SK-N-SH (cell line): ENCODE results near the gene SEMA3A. TPM values are rescaled to one million over a fixed set of nuclear protein-coding genes. Genes with fewer than 3 reads are reported as not detected.

Source experiments
- CTCF ChIA-PET: fragments of 300-600, 350-600 bp; formaldehyde crosslinking; extraction: SDS; loops from one replicate; lab custom pipeline; 2021; lab: Yijun Ruan, JAX
- POLR2A ChIA-PET: fragments of 350-600 bp; sonication (Branson Sonifier 250); formaldehyde crosslinking; extraction: SDS; loops from one replicate; lab custom pipeline; 2020; ENCODE audit warnings: antibody characterized with exemption, inconsistent platforms; lab: Yijun Ruan, JAX
- DNase-seq: peaks from one replicate; pipeline ENCODE4 v3.0.0; 2012
- H2AFZ ChIP-seq: fragments of 200-600 bp; sonication (generic); 2 replicates; pipeline ENCODE4 v1.8.1; 2016; ENCODE audit warnings: antibody characterized with exemption, mild to moderate bottlenecking, low read depth
- H3F3A ChIP-seq: fragments of 200-600 bp; sonication (generic); replicated peaks from 2 replicates; pipeline ENCODE3; 2016; ENCODE audit warnings: antibody characterized with exemption, mild to moderate bottlenecking; ENCODE audit not compliant: insufficient read depth
- H3K27ac ChIP-seq, 2 experiments: fragments of 200-500 bp in 1 of 2; fragments of 200-600 bp in 1 of 2; sonication (Bioruptor generic) in 1 of 2; sonication (generic), shearing (Covaris generic) in 1 of 2; 2 replicates each; pipeline versions ENCODE4 v1.5.1 to v1.6.1; 2014 to 2016; ENCODE audit warnings: low read depth in 2 of 2, inconsistent platforms in 1 of 2, low read length in 1 of 2, mild to moderate bottlenecking in 1 of 2, mixed read lengths in 1 of 2
- H3K27me3 ChIP-seq: fragments of 200-600 bp; sonication (generic), shearing (Covaris generic); 2 replicates; pipeline ENCODE4 v1.6.1; 2016; ENCODE audit warnings: mixed run types; ENCODE audit not compliant: insufficient read depth
- H3K36me3 ChIP-seq, 2 experiments: fragments of 200-500 bp in 1 of 2; fragments of 200-600 bp in 1 of 2; sonication (Bioruptor generic) in 1 of 2; sonication (generic) in 1 of 2; replicated peaks in 1 of 2; 2 replicates each; pipeline versions ENCODE3 to v1.5.1; 2014 to 2016; ENCODE audit warnings: low read length in 1 of 2, mild to moderate bottlenecking in 1 of 2; ENCODE audit not compliant: insufficient read depth in 2 of 2, control insufficient read depth in 1 of 2
- H3K4me1 ChIP-seq, 2 experiments: fragments of 200-500 bp in 1 of 2; fragments of 200-600 bp in 1 of 2; sonication (Bioruptor generic) in 1 of 2; sonication (generic), shearing (Covaris generic) in 1 of 2; 2 replicates each; pipeline versions ENCODE4 v1.5.1 to v1.6.1; 2014 to 2016; ENCODE audit warnings: low read depth in 1 of 2, low read length in 1 of 2, mixed run types in 1 of 2; ENCODE audit not compliant: insufficient read depth in 2 of 2, control insufficient read depth in 1 of 2
- H3K4me2 ChIP-seq: fragments of 200-600 bp; sonication (generic), shearing (Covaris generic); 2 replicates; pipeline ENCODE4 v1.6.1; 2017; ENCODE audit warnings: mixed run types
- H3K4me3 ChIP-seq, 2 experiments: fragments of 200-500 bp in 1 of 2; fragments of 200-600 bp in 1 of 2; sonication (Bioruptor generic) in 1 of 2; sonication (generic), shearing (Covaris generic) in 1 of 2; 2 replicates each; pipeline versions ENCODE4 v1.5.1 to v1.8.1; 2014 to 2016; ENCODE audit warnings: low read depth in 2 of 2, inconsistent platforms in 1 of 2, low read length in 1 of 2, mild to moderate bottlenecking in 1 of 2, mixed read lengths in 1 of 2, moderate library complexity in 1 of 2
- H3K79me2 ChIP-seq: fragments of 200-600 bp; sonication (generic); 2 replicates; pipeline ENCODE4 v1.8.1; 2017; ENCODE audit warnings: mild to moderate bottlenecking; ENCODE audit not compliant: insufficient read depth
- H3K9ac ChIP-seq: fragments of 200-600 bp; sonication (generic); 2 replicates; pipeline ENCODE4 v1.6.1; 2017; ENCODE audit warnings: mixed run types
- H3K9me2 ChIP-seq: fragments of 200-600 bp; sonication (generic); 2 replicates; pipeline ENCODE4 v1.6.1; 2017; ENCODE audit warnings: mixed run types
- H3K9me3 ChIP-seq: fragments of 200-600 bp; sonication (generic); 2 replicates; pipeline ENCODE4 v1.6.1; 2017; ENCODE audit warnings: mixed run types, mild to moderate bottlenecking, moderate library complexity
- H4K20me1 ChIP-seq: fragments of 200-600 bp; sonication (generic); 2 replicates; pipeline ENCODE4 v1.6.1; 2017; ENCODE audit warnings: mild to moderate bottlenecking, mixed run types; ENCODE audit not compliant: insufficient read depth
- CHD2 ChIP-seq: fragments of 150-350 bp; IDR thresholded peaks from 2 replicates; pipeline ENCODE4 v1.6.1; 2018; ENCODE audit warnings: low read length; ENCODE audit not compliant: partially characterized antibody
- EP300 ChIP-seq, 2 experiments: IDR thresholded peaks; 2 replicates each; pipeline versions ENCODE4 v1.4.0 to v1.6.1; 2012; ENCODE audit warnings: borderline replicate concordance in 1 of 2, low read depth in 1 of 2, low read length in 1 of 2
- FOSL2 ChIP-seq: IDR thresholded peaks from 2 replicates; pipeline ENCODE4 v1.4.0; 2012; ENCODE audit warnings: low read depth, mild to moderate bottlenecking, moderate library complexity, borderline replicate concordance
- FOXM1 ChIP-seq: IDR thresholded peaks from 2 replicates; pipeline ENCODE4 v1.4.0; 2012; ENCODE audit warnings: low read depth, mild to moderate bottlenecking
- JUND ChIP-seq: IDR thresholded peaks from 2 replicates; pipeline ENCODE4 v1.4.0; 2012
- NRF1 ChIP-seq: IDR thresholded peaks from 2 replicates; pipeline ENCODE4 v1.6.1; 2012; ENCODE audit warnings: low read depth, mild to moderate bottlenecking, low read length
- SMC3 ChIP-seq: IDR thresholded peaks from 2 replicates; pipeline ENCODE4 v1.6.1; 2012; ENCODE audit warnings: low read depth, low read length, improper control_type of control experiment
- TEAD4 ChIP-seq: IDR thresholded peaks from 2 replicates; pipeline ENCODE4 v1.4.0; 2012; ENCODE audit warnings: mild to moderate bottlenecking, borderline replicate concordance; ENCODE audit not compliant: insufficient read depth
- WGBS: methylation state at CpG from one replicate; pipeline ENCODE4 v1.1.6; 2017; ENCODE audit warnings: low lambda C conversion rate; 5-methylcytosine and 5-hydroxymethylcytosine counted together
- polyA plus RNA-seq, 3 experiments: library from polyadenylated mRNA; depleted of rRNA; stranded (reverse); fragments of >200 nt; gene quantifications; 2 replicates each; pipeline ENCODE4 v1.2.3, GENCODE V29; 2012
- TF ChIP-seq, protein P1 (sequence below): IDR thresholded peaks from 2 replicates; pipeline ENCODE4; 2012
- TF ChIP-seq, protein P2 (sequence below): IDR thresholded peaks from 2 replicates; pipeline ENCODE4 v1.4.0; 2012; ENCODE audit warnings: low read depth
- TF ChIP-seq, protein P3 (sequence below): fragments of 200-600 bp; sonication (generic); IDR thresholded peaks from 2 replicates; pipeline ENCODE4 v1.6.1; 2017; ENCODE audit warnings: antibody characterized with exemption, mild to moderate bottlenecking, moderate library complexity

The SEMA3A gene
- polyA plus RNA-seq, 1 of the 3 experiments (the other 2 are of a cell fraction), result 15.9 TPM

DNA sequence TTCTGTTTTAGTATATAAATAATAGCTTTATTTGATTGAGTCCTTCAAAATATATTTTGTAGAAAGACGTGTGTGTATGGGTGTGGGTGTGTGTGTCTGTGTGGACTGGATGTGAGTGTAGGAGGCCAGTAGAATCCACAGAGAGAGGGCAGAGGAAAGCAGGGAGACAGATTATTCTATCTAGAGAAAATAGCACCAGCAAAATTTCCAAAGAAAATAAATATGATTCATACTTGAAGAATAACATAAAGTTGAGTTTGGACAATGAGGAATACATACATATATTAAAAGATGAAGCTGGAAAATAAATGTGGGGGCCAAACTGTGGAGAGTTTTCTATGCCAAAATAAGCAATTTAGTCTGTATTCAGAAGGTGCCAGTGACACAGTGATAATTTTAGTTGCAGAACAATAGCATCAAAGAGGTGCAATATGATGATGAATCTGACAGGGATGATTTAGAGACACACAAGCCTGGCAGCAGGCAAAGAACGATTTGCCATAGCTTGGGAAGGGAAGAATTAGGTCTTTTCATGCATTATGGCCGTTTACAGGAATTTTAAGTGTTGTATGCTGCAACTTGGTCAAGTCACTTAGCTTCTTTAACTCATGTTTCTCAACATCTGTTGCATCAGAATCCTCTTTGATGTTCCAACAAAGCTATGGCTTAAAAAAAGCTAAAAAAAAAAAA, 121.3 kb downstream of the SEMA3A start:
- WGBS, result 34% methylated on average over 3 of the region's 3 CpGs
- no peaks in the 10 kb centered on the region for H4K20me1 ChIP-seq
- H3K4me3 ChIP-seq, result no peak overlapping the region
- 0 out of 2 replicates have a peak, but pooled peaks have one; percentile 1 for TF ChIP-seq TEAD4
- TF ChIP-seq, protein P1, sequence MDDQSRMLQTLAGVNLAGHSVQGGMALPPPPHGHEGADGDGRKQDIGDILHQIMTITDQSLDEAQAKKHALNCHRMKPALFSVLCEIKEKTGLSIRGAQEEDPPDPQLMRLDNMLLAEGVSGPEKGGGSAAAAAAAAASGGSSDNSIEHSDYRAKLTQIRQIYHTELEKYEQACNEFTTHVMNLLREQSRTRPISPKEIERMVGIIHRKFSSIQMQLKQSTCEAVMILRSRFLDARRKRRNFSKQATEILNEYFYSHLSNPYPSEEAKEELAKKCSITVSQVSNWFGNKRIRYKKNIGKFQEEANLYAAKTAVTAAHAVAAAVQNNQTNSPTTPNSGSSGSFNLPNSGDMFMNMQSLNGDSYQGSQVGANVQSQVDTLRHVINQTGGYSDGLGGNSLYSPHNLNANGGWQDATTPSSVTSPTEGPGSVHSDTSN, result peak; percentile 57
- TF ChIP-seq JUND, result no peak
- no peak for TF ChIP-seq FOSL2
- peaks cover 11% of the 10 kb centered on the region for H3F3A ChIP-seq
- H3K9ac ChIP-seq, result no peak overlapping the region
- H3K27ac ChIP-seq, result peak overlapping the region in 1 of 2 experiments; percentile 52; a peak in 2 of 4 replicates
- no peaks in the 10 kb centered on the region for H3K9me2 ChIP-seq
- H3K79me2 ChIP-seq, result no peaks in the 10 kb centered on the region
- POLR2A ChIA-PET, result no interaction called here
- peaks cover 2 to 19% of the 10 kb centered on the region in 2 experiments; a peak in 2 of 4 replicates for H3K4me1 ChIP-seq
- H3K36me3 ChIP-seq, result peaks cover 0 to 4% of the 10 kb centered on the region in 2 experiments
- H3K9me3 ChIP-seq, result no peaks in the 10 kb centered on the region
- H3K4me2 ChIP-seq, result 0 out of 2 replicates have a peak overlapping the region, but pooled peaks have one; percentile 12
- DNase-seq, result no peak
- no peak overlapping the region; the same call in 1 of the 2 replicates for H2AFZ ChIP-seq
- CTCF ChIA-PET, result interaction anchor here (1.0 kb wide), 1 partner anchor 11 kb away, joined by 3 read pairs; no protein-coding TSS in a partner anchor
- no peaks in the 10 kb centered on the region for H3K27me3 ChIP-seq

DNA sequence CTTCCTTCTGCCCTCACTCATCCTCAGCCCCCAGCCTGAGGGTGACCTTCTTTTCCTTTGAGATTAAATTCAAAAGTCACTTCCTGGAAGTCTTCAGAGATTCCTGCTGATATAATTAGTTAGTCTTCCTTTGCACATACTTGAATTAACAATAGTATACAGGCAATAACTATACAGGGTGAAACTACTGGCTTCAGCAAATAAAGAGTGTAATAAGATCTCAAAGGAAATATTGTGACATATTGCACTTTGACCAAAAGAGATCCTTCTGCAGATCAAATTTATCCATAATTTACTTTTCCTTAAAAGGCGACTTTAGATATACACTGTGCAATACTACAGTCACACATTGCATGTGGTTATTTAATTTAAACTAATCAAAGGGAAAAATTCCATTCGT, 123.8 kb downstream of the SEMA3A start:
- no peaks in the 10 kb centered on the region for H4K20me1 ChIP-seq
- WGBS, result 64% methylated on average over 2 of the region's 2 CpGs
- H3K9me3 ChIP-seq, result no peaks in the 10 kb centered on the region
- H3K4me1 ChIP-seq, result peaks cover 2 to 12% of the 10 kb centered on the region in 2 experiments; a peak in 2 of 4 replicates
- no peaks in the 10 kb centered on the region for H3K79me2 ChIP-seq
- H3K9ac ChIP-seq, result no peak overlapping the region
- no peak for TF ChIP-seq EP300 (IDR thresholded peaks at IDR 0.05; ENCODE audit: borderline replicate concordance in 1 of 2, low read depth in 1 of 2, low read length in 1 of 2)
- no peak for TF ChIP-seq FOXM1
- TF ChIP-seq CHD2, result no peak
- TF ChIP-seq, protein P2, sequence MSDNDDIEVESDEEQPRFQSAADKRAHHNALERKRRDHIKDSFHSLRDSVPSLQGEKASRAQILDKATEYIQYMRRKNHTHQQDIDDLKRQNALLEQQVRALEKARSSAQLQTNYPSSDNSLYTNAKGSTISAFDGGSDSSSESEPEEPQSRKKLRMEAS, result no peak
- no peak for TF ChIP-seq NRF1
- no peak for TF ChIP-seq SMC3
- TF ChIP-seq, protein P3, sequence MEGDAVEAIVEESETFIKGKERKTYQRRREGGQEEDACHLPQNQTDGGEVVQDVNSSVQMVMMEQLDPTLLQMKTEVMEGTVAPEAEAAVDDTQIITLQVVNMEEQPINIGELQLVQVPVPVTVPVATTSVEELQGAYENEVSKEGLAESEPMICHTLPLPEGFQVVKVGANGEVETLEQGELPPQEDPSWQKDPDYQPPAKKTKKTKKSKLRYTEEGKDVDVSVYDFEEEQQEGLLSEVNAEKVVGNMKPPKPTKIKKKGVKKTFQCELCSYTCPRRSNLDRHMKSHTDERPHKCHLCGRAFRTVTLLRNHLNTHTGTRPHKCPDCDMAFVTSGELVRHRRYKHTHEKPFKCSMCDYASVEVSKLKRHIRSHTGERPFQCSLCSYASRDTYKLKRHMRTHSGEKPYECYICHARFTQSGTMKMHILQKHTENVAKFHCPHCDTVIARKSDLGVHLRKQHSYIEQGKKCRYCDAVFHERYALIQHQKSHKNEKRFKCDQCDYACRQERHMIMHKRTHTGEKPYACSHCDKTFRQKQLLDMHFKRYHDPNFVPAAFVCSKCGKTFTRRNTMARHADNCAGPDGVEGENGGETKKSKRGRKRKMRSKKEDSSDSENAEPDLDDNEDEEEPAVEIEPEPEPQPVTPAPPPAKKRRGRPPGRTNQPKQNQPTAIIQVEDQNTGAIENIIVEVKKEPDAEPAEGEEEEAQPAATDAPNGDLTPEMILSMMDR, result no peak
- H3K4me3 ChIP-seq, result no peak overlapping the region
- H3K9me2 ChIP-seq, result no peaks in the 10 kb centered on the region
- ChIA-PET CTCF (no interaction called here), POLR2A (no interaction called here)
- H3K4me2 ChIP-seq, result no peak overlapping the region
- H3K36me3 ChIP-seq, result no peaks in the 10 kb centered on the region
- H3F3A ChIP-seq, result peaks cover 11% of the 10 kb centered on the region
- no peaks in the 10 kb centered on the region for H3K27me3 ChIP-seq
- no peak for DNase-seq
- no peak overlapping the region for H3K27ac ChIP-seq
- H2AFZ ChIP-seq, result no peak overlapping the region
